Activated CD4-positive, alpha-beta T cell treated with anti-CD3 and anti-CD28 coated beads for 36 hours (primary cell): ENCODE data around the gene ART3. TPM values are rescaled to one million over a fixed set of nuclear protein-coding genes. Genes with fewer than 3 reads are reported as not detected.
A peak's percentile ranks its signal among the peaks of the same experiment; 100 is the strongest.

Experiments
- ATAC-seq: fragments of 200-7000 bp; cut with Tn5 transposase; one replicate; pipeline ENCODE4 v1.10.0; 2021; ENCODE audit warnings: mild to moderate bottlenecking, moderate library complexity
- CTCF ChIA-PET: fragments of 350-600 bp; sonication (Branson Sonifier 250); formaldehyde crosslinking; loops from one replicate; lab custom pipeline; 2021; ENCODE audit warnings: antibody characterized with exemption; lab: Charles Lee
- POLR2A ChIA-PET: fragments of 350-600 bp; sonication (Branson Sonifier 250); formaldehyde crosslinking; loops from one replicate; lab custom pipeline; 2021; ENCODE audit warnings: antibody characterized with exemption, inconsistent platforms; lab: Charles Lee
- DNase-seq: peaks from one replicate; pipeline ENCODE4 v3.0.0-alpha.2; 2020
- H3K27ac Mint-ChIP-seq: one replicate; pipeline ENCODE4 v1.8.0; 2021; ENCODE audit warnings: mixed read lengths
- H3K27me3 Mint-ChIP-seq: one replicate; pipeline ENCODE4 v1.8.0; 2021; ENCODE audit warnings: mixed read lengths
- H3K36me3 Mint-ChIP-seq: one replicate; pipeline ENCODE4 v1.8.0; 2021; ENCODE audit warnings: low read depth, mixed read lengths
- H3K4me1 Mint-ChIP-seq: one replicate; pipeline ENCODE4 v1.8.0; 2021; ENCODE audit warnings: mixed read lengths
- H3K4me3 Mint-ChIP-seq: one replicate; pipeline ENCODE4 v1.8.0; 2021; ENCODE audit warnings: mild to moderate bottlenecking, moderate library complexity, mixed read lengths
- H3K9me3 Mint-ChIP-seq: one replicate; pipeline ENCODE4 v1.8.0; 2021; ENCODE audit warnings: low read depth, mixed read lengths
- intact Hi-C, 2 experiments: fragments of 100-400 bp; cut with DNase I in 1 of 2; cut with micrococcal nuclease in 1 of 2; formaldehyde crosslinking; loops; one replicate each; pipeline versions ENCODE4 v1.14.2 to v1.15.1; 2022 to 2024; cut with DNase I, micrococcal nuclease
- total RNA-seq, 2 experiments: library from RNA; stranded (reverse); gene quantifications; one replicate each; pipeline ENCODE4 v1.2.3, GENCODE V29; 2021

Gene ART3
- total RNA-seq, 2 experiments from 2014 or later: not detected

DNA sequence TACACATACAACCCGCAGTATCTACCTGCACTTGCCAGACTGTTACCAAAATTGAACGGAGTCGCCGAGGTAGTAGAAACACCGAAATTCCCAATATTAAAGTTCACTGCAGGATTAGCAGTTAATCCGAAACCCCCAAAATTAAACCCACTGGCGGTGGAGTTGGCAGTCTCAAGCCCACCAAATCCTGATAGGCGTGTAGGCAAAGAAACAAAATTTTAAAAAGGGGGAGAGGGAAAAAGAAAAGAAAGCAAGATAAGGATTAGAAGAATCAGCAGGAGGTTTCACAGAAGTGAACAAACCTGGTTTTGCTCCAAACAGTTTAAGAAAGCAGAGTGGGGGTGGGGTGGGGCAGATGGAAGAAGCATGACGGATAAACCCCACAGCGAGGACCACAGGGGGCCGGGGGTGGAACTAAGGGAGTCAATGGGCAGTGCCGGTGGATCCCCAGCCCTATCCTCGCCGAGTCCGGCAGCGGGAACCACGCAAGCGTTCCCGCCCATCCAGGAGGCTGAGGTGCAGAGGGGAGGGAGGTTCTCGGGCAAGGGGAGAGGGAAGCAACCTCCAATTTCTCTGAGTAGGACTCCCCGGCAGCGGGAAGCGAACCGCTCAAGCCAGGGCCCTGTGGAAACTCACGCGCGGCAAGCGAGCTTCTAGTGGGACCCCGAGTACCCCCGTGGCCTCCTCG, 73.1 kb downstream of the ART3 start:
- peaks cover 22% of the 10 kb centered on the region for H3K36me3 Mint-ChIP-seq
- peak overlapping the region; percentile 86 for H3K4me3 Mint-ChIP-seq
- ATAC-seq (peak; percentile 39), DNase-seq (peak; percentile 71)
- no peaks in the 10 kb centered on the region for H3K9me3 Mint-ChIP-seq
- peaks cover 26% of the 10 kb centered on the region for H3K4me1 Mint-ChIP-seq
- ChIA-PET POLR2A (interaction anchor here (1.5 kb wide), 1 partner anchor 157 kb away, joined by 3 read pairs; the partner anchor contains the start of gene SDAD1), CTCF (interaction anchor here (0.8 kb wide), 1 partner anchor 152 kb away, joined by 3 read pairs; no protein-coding TSS in a partner anchor)
- intact Hi-C loops: loop anchor here (1.0 to 5.0 kb wide), 13 partner anchors 65 to 1011 kb away; partner anchors contain the start of genes G3BP2 (in 2 of the 2), RCHY1 (in 2 of the 2), SCARB2 (in 2 of the 2) and THAP6 (in 2 of the 2)
- H3K27me3 Mint-ChIP-seq: no peaks in the 10 kb centered on the region
- H3K27ac Mint-ChIP-seq: peak overlapping the region; percentile 89

DNA sequence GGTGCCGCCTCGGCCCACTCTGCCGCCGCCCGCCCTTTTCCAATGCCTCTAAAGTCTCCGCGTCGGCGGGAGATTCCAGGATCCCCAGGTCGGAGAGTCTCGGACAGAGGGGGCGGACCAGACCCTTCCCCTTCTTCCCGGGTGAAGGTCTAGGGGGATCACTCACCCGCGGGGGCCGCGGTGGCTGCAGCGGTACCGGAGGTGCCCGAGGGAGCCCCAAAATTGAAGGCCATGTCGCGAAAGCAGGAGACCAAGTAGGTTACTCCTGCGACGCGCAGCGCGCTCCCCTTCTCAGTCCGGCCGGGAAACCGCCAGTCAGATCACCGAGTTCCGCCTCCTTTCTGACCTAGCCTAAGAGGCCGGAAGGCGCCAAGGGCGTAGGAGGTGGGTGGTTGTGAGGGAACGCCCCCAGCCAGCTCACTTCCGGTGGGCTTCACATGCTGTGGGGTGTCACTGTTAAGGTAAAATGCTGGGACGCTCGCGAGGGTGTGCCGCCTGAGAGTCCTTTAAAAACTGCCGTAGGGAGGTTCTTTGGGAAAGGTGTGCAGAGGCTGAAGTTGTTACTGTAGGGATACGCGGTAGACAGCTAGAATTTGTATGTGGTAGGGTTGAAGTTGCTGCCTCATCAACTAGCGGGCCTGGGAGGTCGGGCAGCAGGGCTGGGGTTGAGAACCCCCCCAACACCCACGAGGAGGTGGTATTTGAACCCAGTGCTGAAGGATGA, 73.8 kb downstream of the ART3 start, which contains the start of gene NUP54:
TSS of gene NUP54 (minus strand) at position 256 of the 724 bp plus-strand sequence. CDS start at position 233, 23 bp downstream.
- peak within 1 kb of the TSS; percentile 86 for H3K4me3 Mint-ChIP-seq

DNA sequence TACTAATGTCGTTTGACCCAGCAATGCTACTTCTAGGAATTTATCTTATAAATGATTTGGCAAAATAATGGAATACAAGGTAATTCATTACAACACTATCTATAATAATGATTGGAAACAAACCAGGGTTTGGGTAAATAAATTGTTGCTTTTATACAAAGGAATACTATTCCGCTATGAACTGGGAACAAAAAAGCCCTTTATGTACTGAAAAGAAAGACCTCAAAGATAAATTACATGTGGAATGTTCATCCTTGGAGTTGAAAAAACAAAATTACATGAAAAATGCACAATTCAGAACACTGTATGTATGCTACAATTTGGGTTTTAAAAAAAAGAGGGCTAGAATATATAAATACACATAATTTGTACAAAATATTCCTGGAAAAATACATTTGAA, 78.8 kb downstream of the ART3 start:
- Mint-ChIP-seq H3K4me3 (no peak overlapping the region), H3K27me3 (no peaks in the 10 kb centered on the region), H3K36me3 (peaks cover 9% of the 10 kb centered on the region), H3K27ac (no peak overlapping the region), H3K4me1 (peaks cover 6% of the 10 kb centered on the region), H3K9me3 (peaks cover 3% of the 10 kb centered on the region)
- ATAC-seq (no peak), DNase-seq (no peak)
- intact Hi-C loops: no loop called here
- CTCF ChIA-PET: no interaction called here
- POLR2A ChIA-PET: no interaction called here

More for the DNA sequence above, 73.8 kb downstream of the ART3 start, which contains the start of gene NUP54:
- Mint-ChIP-seq H3K27ac (peak within 1 kb of the TSS; percentile 89), H3K27me3 (no peaks in the 10 kb centered on the region), H3K9me3 (no peaks in the 10 kb centered on the region), H3K36me3 (peaks cover 15% of the 10 kb centered on the region), H3K4me1 (peaks cover 25% of the 10 kb centered on the region)
- intact Hi-C loops: loop anchor here (1.0 to 5.0 kb wide), 12 partner anchors 64 to 1010 kb away; partner anchors contain the start of genes G3BP2 (in 2 of the 2), RCHY1 (in 2 of the 2), SCARB2 (in 2 of the 2) and THAP6 (in 2 of the 2)
- POLR2A ChIA-PET: interaction anchor here (1.5 kb wide), 1 partner anchor 157 kb away, joined by 3 read pairs; the partner anchor contains the start of gene SDAD1
- DNase-seq: peak; percentile 97
- ATAC-seq: peak; percentile 97
- CTCF ChIA-PET: interaction anchor here (1.0 kb wide), 2 partner anchors 89 to 152 kb away, joined by 3 to 5 read pairs; no protein-coding TSS in a partner anchor

- no peaks in the 10 kb centered on the region for H3K4me1 Mint-ChIP-seq
- no peak for DNase-seq
Measured at GRCh38 chr4:76155979-76156378, 81.5 kb downstream of the ART3 start.

DNA sequence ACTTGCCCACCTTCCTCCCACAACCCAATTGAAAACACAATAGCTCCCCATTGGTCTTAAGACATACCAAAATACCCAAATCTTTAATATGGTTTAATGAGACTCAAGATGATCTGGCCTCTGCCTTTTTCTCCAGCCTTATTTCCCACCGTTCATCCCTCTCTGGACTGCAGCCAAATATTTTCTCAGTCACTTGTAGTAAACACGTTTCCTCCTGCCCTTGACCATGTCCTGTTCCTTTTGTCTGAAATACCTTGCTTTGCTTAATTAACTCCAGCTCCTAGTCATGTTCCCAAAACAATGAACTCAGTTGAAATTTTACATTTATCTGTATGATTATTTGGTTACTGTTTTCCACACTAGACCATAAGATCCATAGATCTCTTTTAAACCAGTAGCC, 82.1 kb downstream of the ART3 start:
- intact Hi-C loops: no loop called here
- ATAC-seq: no peak
- H3K27me3 Mint-ChIP-seq: no peaks in the 10 kb centered on the region
- no peak overlapping the region for H3K4me3 Mint-ChIP-seq
- H3K4me1 Mint-ChIP-seq: no peaks in the 10 kb centered on the region
- ChIA-PET POLR2A (no interaction called here), CTCF (interaction anchor here (1.0 to 1.5 kb wide), 3 partner anchors 23 to 222 kb away, joined by 3 to 10 read pairs (median 3); no protein-coding TSS in a partner anchor)
- peaks cover 6% of the 10 kb centered on the region for H3K36me3 Mint-ChIP-seq
- peaks cover 3% of the 10 kb centered on the region for H3K9me3 Mint-ChIP-seq
- H3K27ac Mint-ChIP-seq: no peak overlapping the region
- no peak for DNase-seq

More at GRCh38 chr4:76155979-76156378, 81.5 kb downstream of the ART3 start:
- intact Hi-C loops: no loop called here
- Mint-ChIP-seq H3K9me3 (peaks cover 3% of the 10 kb centered on the region), H3K4me3 (no peak overlapping the region), H3K27ac (no peak overlapping the region), H3K36me3 (peaks cover 3% of the 10 kb centered on the region), H3K27me3 (no peaks in the 10 kb centered on the region)
- CTCF ChIA-PET: interaction anchor here (1.0 to 1.5 kb wide), 4 partner anchors 24 to 349 kb away, joined by 3 to 10 read pairs (median 3); no protein-coding TSS in a partner anchor
- ATAC-seq: no peak
- POLR2A ChIA-PET: no interaction called here

GRCh38 chr4:76160355-76160754, 85.8 kb downstream of the ART3 start:
- intact Hi-C loops: no loop called here
- Mint-ChIP-seq H3K4me3 (no peak overlapping the region), H3K4me1 (no peaks in the 10 kb centered on the region), H3K27ac (no peak overlapping the region), H3K27me3 (no peaks in the 10 kb centered on the region), H3K9me3 (no peaks in the 10 kb centered on the region), H3K36me3 (peaks cover 6% of the 10 kb centered on the region)
- DNase-seq (no peak), ATAC-seq (no peak)
- CTCF ChIA-PET: interaction anchor here (4.4 kb wide), 1 partner anchor 20 kb away, joined by 22 read pairs; no protein-coding TSS in a partner anchor
- POLR2A ChIA-PET: no interaction called here

Other genes with a start within 250 kb of the ART3 start
- gene PPEF2, start 172.3 kb upstream of the ART3 start, total RNA-seq: under 1 TPM; 0.09 to 0.14 TPM
- gene NAAA, start 133.7 kb upstream of the ART3 start, total RNA-seq: 10 to 100 TPM; 21.2 to 26.8 TPM
- 10 to 100 TPM; 49.1 to 56.6 TPM for gene SDAD1, start 83.8 kb upstream of the ART3 start, total RNA-seq
- under 1 TPM; 0.23 to 0.33 TPM for gene CXCL9, start 67.2 kb upstream of the ART3 start, total RNA-seq
- gene CXCL10, start 51.2 kb upstream of the ART3 start, total RNA-seq: 1 to 10 TPM; 1.0 to 1.1 TPM
- gene CXCL11, start 38.6 kb upstream of the ART3 start, total RNA-seq: under 1 TPM in 1 of 2 experiments, not detected in 1; 0.14 TPM
- gene NUP54, start 73.7 kb downstream of the ART3 start, total RNA-seq: 10 to 100 TPM; 58.2 to 67.3 TPM
- gene SCARB2, start 139.1 kb downstream of the ART3 start, total RNA-seq: 1 to 10 TPM; 3.3 to 4.6 TPM
- not detected for gene FAM47E, start 177.0 kb downstream of the ART3 start, total RNA-seq
- gene STBD1, start 232.0 kb downstream of the ART3 start, total RNA-seq: under 1 TPM; 0.09 to 0.14 TPM